Neural cell (in vitro differentiated cells): ENCODE results near the gene C1orf21.
"Not testable (repeated sequence)": the region's sequence is repeated elsewhere in the genome, so short reads cannot be mapped to it uniquely, and the experiment has no call there.

Experiments
- CTCF ChIP-seq: fragments of 450-650 bp; IDR thresholded peaks from 2 replicates; pipeline ENCODE4 v1.5.1; 2014; ENCODE audit warnings: antibody characterized with exemption, mild to moderate bottlenecking, moderate library complexity; ENCODE audit not compliant: poor library complexity, severe bottlenecking
- TAF1 ChIP-seq: IDR thresholded peaks from 2 replicates; pipeline ENCODE4 v1.6.1; 2012; ENCODE audit warnings: low read depth

GRCh38 chr1:184612229-184612628 is 225.4 kb downstream of the C1orf21 start:
- not testable (repeated sequence) for TF ChIP-seq TAF1, CTCF
